Upper lobe of left lung (tissue), 6 donors: Measurements from ENCODE around the gene PRKAR1B. TPM values are rescaled to one million over a fixed set of nuclear protein-coding genes. Genes with fewer than 3 reads are reported as not detected.

Experiments used
- ATAC-seq, 2 donors: fragments of 200-7000 bp; cut with Tn5 transposase; one replicate each; pipeline ENCODE4 v1.9.1; 2022; ENCODE audit warnings: mild to moderate bottlenecking in 2 of 2, moderate library complexity in 2 of 2; ENCODE audit not compliant: low FRiP score in 2 of 2
- DNase-seq, 2 donors: peaks; one replicate each; pipeline ENCODE4 v3.0.0-alpha.2; 2019 to 2020
- H3K27ac ChIP-seq, 4 donors: fragments of 200-600 bp; sonication (generic); one replicate each; pipeline ENCODE4 v1.5.1; 2016 to 2019
- H3K27me3 ChIP-seq, 4 donors: fragments of 200-600 bp; sonication (generic); one replicate each; pipeline ENCODE4 v1.5.1; 2017 to 2019
- H3K36me3 ChIP-seq, 4 donors: fragments of 200-600 bp; sonication (generic); one replicate each; pipeline ENCODE4 v1.5.1; 2016 to 2019
- H3K4me1 ChIP-seq, 4 donors: fragments of 200-600 bp; sonication (generic); one replicate each; pipeline ENCODE4 v1.5.1; 2018 to 2019
- H3K4me3 ChIP-seq, 4 donors: fragments of 200-600 bp; sonication (generic); one replicate each; pipeline ENCODE4 v1.5.1; 2017 to 2019; ENCODE audit warnings: mild to moderate bottlenecking in 2 of 4, moderate library complexity in 1 of 4
- H3K9me3 ChIP-seq, 4 donors: fragments of 200-600 bp; sonication (generic); one replicate each; pipeline ENCODE4 v1.5.1; 2018 to 2019
- CTCF ChIP-seq, 6 experiments: fragments of 450-650 bp in 4 of 6; fragments of 200-600 bp in 2 of 6; sonication (generic) in 2 of 6; IDR thresholded peaks; one replicate each; pipeline ENCODE4 v1.5.1; 2016 to 2019; ENCODE audit warnings: antibody characterized with exemption in 6 of 6
- EP300 ChIP-seq, 4 donors: sonication (generic); formaldehyde crosslinking; IDR thresholded peaks; one replicate each; pipeline ENCODE4 v1.5.1; 2017; ENCODE audit warnings: antibody characterized with exemption in 4 of 4, control low read depth in 2 of 4
- POLR2A ChIP-seq, 4 donors: fragments of 450-650 bp; IDR thresholded peaks; one replicate each; pipeline ENCODE4 v1.5.1; 2016 to 2017; ENCODE audit warnings: antibody characterized with exemption in 4 of 4, mild to moderate bottlenecking in 2 of 4
- POLR2AphosphoS5 ChIP-seq, 2 donors: sonication (generic); formaldehyde crosslinking; IDR thresholded peaks; one replicate each; pipeline ENCODE4 v1.5.1; 2017; ENCODE audit warnings: antibody characterized with exemption in 2 of 2
- WGBS, 2 donors: methylation state at CpG; one replicate each; pipeline ENCODE4 v1.1.5; 2017 to 2018; 5-methylcytosine and 5-hydroxymethylcytosine counted together
- total RNA-seq, 6 donors: library from RNA; depleted of rRNA in 4 of 6; stranded (reverse); fragments of >200 nt in 4 of 6; gene quantifications; one replicate each; pipeline versions ENCODE4 v1.1.0 to v1.2.1, GENCODE V29; 2016 to 2021
- donor health status: DM: no; HTN: no; CAD: no; lungs with moderate emphysema.
- donor health status: DM: no; HTN: yes; CAD: no; lungs with severe emphysema.

Gene PRKAR1B
- total RNA-seq, 6 donors from 2014 or later, result 10.3 to 24.4 (median 20.9) TPM

- Histone ChIP-seq H3K27me3 (no peaks in the 10 kb centered on the region), H3K4me3 (no peak overlapping the region), H3K9me3 (peaks cover 5 to 11% (median 7%) of the 10 kb centered on the region in 4 donors), H3K4me1 (peaks cover 0 to 9% (median 2%) of the 10 kb centered on the region in 4 donors), H3K27ac (no peak overlapping the region), H3K36me3 (peaks cover 5 to 32% (median 17%) of the 10 kb centered on the region in 4 donors)
- ATAC-seq (no peak), DNase-seq (no peak)
- 96 to 98% methylated on average over 4 of the region's 4 CpGs for WGBS, 2 donors
- no peak for TF ChIP-seq POLR2AphosphoS5 (IDR thresholded peaks at IDR 0.05)
- no peak for TF ChIP-seq CTCF (IDR thresholded peaks at IDR 0.05)
- TF ChIP-seq POLR2A (IDR thresholded peaks at IDR 0.05), result no peak
- no peak for TF ChIP-seq EP300 (IDR thresholded peaks at IDR 0.05)
These were observed 7.1 kb upstream of the PRKAR1B start for GRCh38 chr7:734214-734613.

GRCh38 chr7:732556-732955 lies 5.5 kb upstream of the PRKAR1B start:
- Histone ChIP-seq H3K4me1 (peaks cover 9 to 20% (median 13%) of the 10 kb centered on the region in 4 donors), H3K36me3 (peaks cover 5 to 35% (median 17%) of the 10 kb centered on the region in 4 donors), H3K9me3 (peaks cover 5 to 11% (median 7%) of the 10 kb centered on the region in 4 donors), H3K27me3 (no peaks in the 10 kb centered on the region), H3K27ac (no peak overlapping the region), H3K4me3 (no peak overlapping the region)
- 75 to 88% methylated on average over 3 of the region's 3 CpGs for WGBS, 2 donors
- DNase-seq (no peak), ATAC-seq (no peak)
- TF ChIP-seq POLR2A (IDR thresholded peaks at IDR 0.05), result no peak
- no peak for TF ChIP-seq EP300 (IDR thresholded peaks at IDR 0.05)
- TF ChIP-seq CTCF (IDR thresholded peaks at IDR 0.05), result no peak
- TF ChIP-seq POLR2AphosphoS5 (IDR thresholded peaks at IDR 0.05), result no peak

- Histone ChIP-seq H3K4me1 (peaks cover 11 to 25% (median 15%) of the 10 kb centered on the region in 4 donors), H3K9me3 (peaks cover 5 to 11% (median 7%) of the 10 kb centered on the region in 4 donors), H3K27me3 (no peaks in the 10 kb centered on the region), H3K4me3 (no peak overlapping the region), H3K27ac (no peak overlapping the region), H3K36me3 (peaks cover 5 to 35% (median 17%) of the 10 kb centered on the region in 4 donors)
- peak in 5 of 6 experiments; percentile 16 to 66 (median 40) for TF ChIP-seq CTCF (IDR thresholded peaks at IDR 0.05)
- no peak for TF ChIP-seq EP300 (IDR thresholded peaks at IDR 0.05)
- ATAC-seq (peak; percentile 46 to 56), DNase-seq (peak; percentile 55 to 62)
- WGBS, 2 donors, result 37 to 84% methylated on average over 8 to 15 of the region's 17 CpGs
These were observed 5.0 kb upstream of the PRKAR1B start for GRCh38 chr7:732094-732541.

GRCh38 chr7:731440-732085 lies 4.5 kb upstream of the PRKAR1B start:
- whole genome bisulfite sequencing, 2 donors, result 88 to 89% methylated on average over 17 of the region's 17 CpGs

More at GRCh38 chr7:731440-732085, 4.5 kb upstream of the PRKAR1B start:
- no peak for TF ChIP-seq EP300 (IDR thresholded peaks at IDR 0.05)
- TF ChIP-seq POLR2A (IDR thresholded peaks at IDR 0.05), result no peak
- TF ChIP-seq POLR2AphosphoS5 (IDR thresholded peaks at IDR 0.05), result no peak
- no peak for TF ChIP-seq CTCF (IDR thresholded peaks at IDR 0.05)
- peak in 1 of 2 donors; percentile 16 for DNase-seq
- Histone ChIP-seq H3K36me3 (peaks cover 5 to 35% (median 17%) of the 10 kb centered on the region in 4 donors), H3K4me1 (peaks cover 11 to 26% (median 15%) of the 10 kb centered on the region in 4 donors), H3K27ac (no peak overlapping the region), H3K9me3 (peaks cover 5 to 11% (median 7%) of the 10 kb centered on the region in 4 donors), H3K27me3 (no peaks in the 10 kb centered on the region), H3K4me3 (no peak overlapping the region)
- no peak for ATAC-seq
